HG03558 (cell line): ENCODE results near the gene MVD.

Experiments used
- ATAC-seq: cut with Tn5 transposase; IDR thresholded peaks from one replicate; pipeline ENCODE4 v1.9.1; 2021; ENCODE audit warnings: moderate number of reproducible peaks; ENCODE audit not compliant: unreplicated experiment; ENCODE audit errors: extremely low read depth

MVD gene

DNA sequence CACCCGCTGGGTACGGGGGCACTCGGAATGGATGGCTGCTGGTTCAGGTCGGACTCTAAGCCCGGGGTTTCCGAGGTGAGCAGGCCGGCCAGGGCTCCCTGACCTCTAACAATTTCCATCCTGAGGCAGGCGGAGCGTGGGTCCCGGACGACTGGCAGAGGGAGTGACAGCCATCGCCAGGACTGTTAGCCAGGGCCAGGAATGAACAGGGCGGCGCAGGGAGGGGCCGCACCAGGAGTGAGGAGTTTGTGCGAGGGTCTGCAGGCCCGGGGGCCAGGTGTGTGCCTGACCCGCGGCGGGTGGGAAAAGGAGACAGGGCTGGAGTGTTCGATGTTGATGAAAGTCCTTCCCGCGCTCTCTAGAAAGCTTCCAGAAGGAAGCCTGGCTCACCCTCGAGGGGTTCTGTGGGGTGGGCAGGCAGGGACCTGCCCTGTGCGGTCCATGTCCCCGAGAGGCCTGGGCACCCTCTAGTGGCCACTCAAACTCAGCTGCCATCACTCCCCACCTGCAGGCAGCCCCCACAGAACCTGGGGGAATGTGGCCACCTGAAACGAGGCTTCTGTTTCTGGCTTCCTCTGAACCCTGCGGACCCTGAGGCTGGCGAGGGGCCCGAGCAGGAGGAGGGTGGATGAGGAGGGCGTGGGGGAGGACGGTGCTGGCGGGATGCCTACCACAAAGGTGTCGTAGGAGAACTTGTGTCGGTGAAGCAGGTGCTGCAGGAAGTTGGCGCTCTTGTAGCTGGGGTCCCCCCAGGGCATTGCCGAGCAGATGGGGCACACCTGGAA, 35.1 kb upstream of the MVD start:
- no peak for ATAC-seq

DNA sequence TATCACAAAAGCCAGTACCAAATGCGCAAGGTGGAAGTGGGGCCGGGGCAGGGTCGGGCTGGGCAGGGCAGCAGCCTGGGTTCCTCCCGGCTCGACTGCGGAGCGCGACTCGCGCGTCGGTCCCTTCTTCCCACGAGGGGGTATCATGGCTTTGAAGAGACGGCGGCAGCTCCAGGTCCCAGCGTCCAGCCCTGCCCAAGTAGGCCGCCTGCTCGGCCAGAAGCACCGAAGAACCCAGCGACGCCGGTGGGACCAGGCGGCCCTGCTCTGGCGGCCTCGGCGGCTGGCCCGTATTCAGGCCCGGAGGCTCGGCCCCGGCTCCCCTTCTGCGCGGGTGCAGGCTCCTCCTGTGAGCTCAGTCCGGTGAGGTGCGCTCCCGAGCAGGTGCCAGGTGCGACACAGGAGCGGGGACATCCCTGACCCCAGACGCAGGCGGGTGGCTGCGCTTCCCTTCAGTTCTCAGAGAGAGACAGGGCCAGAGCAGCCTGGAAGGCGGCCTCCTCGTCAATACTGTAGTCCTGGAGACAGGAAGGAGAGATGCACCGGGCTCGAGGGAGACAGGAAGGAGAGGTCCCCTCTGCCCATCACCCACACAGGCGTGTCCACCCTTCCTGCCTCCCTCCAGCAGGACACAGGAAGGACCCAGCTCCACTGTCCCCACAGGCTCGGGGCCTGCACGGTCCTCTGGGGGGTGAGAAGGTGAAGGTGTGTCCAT, 34.4 kb upstream of the MVD start:
- no peak for ATAC-seq

DNA sequence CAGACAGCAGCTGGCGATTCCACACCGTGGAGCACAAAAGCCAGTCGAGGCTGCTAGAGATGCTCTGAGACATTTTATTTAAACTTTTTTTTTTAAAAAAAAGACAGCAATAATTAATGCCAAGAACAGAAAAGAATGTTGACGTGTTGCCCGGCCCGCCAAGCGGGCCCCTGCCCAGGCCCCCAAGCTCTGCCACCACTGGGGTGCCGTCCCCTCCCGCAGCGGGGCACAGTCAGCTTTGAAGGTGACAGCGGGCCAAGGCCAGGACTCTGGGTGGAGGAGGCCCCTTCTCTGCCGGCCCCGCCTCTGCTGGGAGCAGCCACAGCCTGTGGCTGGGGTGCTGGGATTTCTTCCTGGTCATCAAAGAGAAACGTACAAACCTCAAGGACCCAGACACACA, 33.5 kb upstream of the MVD start:
- ATAC-seq = no peak

DNA sequence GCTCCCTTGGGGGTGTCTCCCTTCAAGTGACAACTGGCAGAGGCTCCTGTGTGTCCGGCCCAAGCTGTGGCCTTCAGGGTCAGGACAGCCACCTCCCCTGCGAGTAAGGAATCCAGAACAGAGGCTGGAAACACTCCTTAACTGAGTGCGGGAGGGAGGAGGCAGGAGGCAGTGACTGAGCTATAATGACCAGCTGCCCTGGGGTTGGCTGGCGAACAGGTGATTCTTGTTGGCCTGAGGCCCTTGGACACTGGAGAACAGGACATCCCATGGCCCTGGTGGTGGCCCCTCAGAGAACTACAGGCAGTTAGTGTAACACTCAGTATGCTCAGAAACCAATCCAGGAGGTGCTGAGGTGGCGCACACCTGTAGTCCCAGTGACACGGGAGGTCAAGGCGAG, 32.9 kb upstream of the MVD start:
- ATAC-seq = no peak

DNA sequence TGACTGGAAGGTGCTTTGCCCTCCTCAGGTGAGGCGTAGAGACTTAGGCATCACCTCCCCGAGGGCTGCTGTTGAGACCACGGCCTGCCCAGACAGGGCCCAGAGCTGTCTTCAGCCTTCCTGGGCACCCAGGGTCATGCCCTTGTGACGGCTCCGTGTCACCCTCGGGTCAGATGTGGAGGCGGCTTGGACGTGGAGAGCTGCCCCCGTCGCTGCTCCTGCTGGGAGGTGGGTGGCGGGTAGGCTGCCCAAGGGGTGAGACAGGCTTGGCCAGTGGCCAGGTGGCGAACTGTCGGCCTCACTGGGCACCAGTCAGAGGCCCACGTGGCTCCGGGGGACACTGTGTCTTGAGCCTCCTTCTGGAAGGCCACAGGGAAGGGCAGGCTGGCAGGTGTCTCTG, 32.3 kb upstream of the MVD start:
- no peak for ATAC-seq

DNA sequence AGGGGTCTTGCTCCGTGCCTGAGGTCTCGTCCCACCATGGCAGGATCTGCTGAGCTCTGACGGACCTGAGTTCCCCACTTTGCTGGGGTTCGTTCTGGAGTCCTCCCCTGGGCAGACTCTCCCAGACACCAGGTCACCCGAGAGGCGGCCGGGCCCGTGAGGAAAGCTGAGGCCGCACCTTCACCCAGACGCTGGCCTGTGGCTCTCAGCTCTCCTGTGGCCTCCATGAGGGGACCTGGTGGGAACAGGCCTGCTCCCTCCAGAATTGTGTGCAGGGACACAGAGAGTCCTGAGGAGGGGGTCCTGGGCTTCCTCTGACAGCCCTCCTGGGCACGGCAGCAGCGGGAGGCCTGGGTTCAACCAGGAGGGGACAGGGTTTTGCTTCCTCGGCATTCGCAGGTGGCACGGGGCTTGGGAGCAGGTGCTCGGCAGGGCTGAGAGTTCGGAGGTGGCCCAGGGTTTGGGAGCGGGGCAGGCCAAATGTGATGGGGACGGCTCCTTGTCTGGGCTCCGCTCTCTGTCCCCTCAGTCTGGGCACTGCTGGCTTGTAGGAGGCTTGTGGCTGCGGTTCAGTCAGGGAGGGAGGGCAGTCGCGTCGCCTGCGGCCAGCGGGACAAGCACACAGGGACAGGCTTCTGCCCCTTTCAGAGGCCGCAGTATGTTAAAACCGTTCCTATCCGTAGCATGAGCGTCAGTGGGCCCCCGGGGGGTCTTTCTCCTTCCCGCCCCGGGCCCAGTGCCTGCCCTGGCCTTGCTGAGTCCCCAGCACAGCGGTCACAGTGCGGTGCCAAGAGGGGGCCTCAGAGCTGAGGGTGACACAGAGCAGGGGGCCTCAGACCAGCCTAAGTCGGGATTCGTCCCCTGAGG, 31.6 kb upstream of the MVD start:
- no peak for ATAC-seq

DNA sequence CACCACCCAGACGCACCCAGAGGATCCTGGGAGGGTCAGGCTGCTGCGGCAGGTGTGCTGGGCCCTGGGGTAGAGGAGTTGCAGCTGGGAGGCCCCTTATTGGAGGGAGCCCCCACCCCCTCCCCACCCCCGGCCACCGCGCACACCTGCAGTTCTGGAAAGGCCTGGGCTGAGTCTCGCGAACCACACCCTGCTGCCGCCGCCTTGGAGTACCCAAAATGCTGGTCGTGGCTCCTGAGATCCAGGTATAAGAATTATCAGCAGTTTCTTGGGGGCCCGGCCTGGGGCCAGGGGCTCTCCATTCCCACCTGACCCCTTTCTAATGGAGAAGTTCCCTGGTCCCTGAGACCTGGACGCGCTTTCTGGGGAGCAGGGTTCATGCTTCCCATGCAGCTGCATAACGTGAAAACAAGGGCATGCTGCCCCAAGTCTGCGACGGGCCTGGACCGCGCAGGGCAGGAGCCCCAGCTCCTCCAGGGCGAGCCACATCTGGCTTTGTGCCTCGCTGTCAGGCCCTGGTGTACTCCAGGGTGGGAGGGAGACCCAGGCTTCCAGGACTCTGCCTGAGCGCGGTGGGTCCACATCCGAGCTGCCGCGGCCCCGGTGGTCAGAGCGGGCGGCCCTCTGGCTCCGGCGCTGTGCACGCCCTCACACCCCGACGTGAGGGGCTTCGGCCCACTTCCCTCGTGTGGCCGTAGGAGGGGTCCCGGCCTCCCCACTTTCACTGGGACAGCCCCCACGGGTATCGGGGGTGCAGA, 30.7 kb upstream of the MVD start:
- no peak for ATAC-seq

DNA sequence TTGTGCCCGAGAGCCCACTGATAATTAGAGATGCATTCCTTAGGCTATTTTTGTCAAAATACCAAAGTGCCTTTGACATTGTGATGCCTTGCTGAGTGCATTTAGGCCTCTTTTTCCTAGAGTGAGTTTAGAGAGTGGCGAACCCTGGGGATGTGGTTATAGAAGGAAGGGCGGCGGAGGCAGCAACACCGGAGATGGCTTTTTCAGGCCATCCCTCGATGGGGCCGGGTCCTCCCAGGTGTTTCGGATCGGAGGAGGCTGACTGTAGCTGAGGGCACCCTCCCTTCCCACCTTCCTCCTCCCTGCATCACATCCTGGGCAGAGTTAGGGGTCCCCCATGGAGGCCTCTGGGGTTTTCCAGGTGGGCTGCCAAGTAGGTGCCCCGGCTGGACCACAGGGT, 30.0 kb upstream of the MVD start:
- no peak for ATAC-seq

DNA sequence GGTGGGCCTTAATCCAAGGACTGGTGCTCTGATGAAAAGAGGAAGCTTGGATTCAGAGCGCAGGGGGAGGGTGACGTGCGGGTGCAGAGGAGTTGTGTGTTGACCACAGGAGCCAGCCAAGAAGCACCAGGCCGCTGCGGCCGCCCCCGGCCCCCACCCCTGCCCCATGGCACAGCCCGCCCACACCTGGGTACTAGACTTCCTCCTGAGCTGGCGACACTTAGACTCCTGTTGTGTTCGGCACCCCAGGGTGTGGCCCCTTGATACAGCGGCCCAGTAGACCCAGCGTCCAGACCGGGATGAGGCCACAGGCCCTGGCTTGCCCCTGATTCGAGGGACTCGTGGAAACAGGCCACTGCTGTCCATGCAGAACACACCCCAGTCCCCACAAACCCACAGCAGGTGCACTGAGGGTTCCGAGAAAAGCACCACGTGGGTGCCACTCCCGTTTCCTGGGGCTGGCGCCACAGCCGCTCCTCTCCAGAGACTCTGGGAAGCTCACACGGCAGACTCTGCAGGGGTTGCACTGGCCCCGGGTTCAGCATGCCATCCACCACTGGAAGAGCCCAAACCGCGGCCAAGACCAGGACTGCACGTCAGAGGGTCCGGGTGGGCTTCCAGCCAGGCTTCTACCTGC, 29.2 kb upstream of the MVD start:
- no peak for ATAC-seq

DNA sequence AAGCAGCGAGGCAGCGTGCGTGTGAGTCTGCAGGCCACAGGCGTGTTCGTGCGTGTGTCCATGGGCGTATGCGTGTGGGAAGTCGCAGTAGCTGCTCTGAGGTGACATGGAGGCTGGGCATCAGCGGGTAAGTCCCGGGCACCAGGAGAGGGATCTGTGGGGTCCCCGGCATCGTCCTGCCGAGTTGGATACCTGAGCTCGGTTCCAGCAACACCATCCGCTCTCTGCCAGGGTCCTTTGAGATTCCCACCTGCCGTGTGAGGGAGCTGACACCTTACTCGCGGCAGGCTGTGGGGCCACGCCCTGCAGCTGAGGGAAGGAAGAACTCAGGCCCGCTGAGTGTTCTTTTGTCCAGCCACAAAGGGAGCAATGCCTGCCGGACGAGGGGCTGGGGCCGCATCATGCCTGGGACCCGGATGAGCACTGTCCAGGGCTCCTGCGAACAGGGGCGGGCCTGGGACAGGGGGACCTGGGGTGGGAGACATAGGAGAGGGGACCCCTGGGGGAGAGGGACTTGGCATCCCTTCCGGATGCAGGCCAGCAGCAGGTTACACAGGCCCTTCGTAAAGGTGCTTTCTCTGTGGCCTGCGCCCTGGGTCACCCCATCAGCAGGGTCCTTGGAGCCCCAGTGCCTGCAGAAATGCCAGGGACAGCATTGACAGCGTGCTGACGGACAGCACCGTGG, 28.4 kb upstream of the MVD start:
- no peak for ATAC-seq

DNA sequence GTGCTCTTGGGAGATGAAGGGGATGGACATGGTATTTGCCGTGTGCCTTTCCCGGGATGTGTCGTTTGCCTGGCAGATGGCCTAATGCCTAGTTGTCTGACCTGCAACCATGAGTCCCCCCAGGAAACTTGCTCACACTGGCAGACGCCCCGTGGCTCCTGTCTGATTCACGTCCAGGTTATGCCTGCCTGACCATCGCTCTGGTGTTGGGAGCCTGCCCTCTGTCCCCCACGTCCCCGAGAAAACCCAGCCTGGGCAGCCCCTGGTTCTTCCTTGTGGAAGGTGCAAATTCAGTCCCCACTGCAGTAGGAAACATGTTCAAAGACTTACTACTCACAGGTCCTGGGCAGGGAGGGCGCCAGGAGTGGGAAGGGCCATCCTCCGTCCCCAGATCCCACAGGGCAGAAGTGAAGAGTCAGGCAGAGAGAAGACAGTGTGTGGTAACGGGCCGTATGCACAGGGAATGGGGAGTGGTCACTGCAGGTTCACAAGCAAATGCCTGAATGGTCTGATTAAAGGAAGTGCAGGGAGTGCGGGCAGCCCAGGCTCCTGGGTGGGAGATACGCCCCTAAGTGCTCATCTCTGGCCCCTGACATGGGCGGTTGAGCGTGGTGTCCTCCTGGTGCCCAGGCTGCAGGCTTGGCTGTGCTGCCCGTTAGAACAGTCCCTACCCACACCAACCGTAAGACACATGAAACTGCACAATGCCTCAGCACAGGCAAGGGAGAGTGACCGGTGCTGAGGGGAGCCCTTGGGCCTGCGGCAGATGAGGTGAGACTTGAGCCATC, 27.6 kb upstream of the MVD start:
- no peak for ATAC-seq

DNA sequence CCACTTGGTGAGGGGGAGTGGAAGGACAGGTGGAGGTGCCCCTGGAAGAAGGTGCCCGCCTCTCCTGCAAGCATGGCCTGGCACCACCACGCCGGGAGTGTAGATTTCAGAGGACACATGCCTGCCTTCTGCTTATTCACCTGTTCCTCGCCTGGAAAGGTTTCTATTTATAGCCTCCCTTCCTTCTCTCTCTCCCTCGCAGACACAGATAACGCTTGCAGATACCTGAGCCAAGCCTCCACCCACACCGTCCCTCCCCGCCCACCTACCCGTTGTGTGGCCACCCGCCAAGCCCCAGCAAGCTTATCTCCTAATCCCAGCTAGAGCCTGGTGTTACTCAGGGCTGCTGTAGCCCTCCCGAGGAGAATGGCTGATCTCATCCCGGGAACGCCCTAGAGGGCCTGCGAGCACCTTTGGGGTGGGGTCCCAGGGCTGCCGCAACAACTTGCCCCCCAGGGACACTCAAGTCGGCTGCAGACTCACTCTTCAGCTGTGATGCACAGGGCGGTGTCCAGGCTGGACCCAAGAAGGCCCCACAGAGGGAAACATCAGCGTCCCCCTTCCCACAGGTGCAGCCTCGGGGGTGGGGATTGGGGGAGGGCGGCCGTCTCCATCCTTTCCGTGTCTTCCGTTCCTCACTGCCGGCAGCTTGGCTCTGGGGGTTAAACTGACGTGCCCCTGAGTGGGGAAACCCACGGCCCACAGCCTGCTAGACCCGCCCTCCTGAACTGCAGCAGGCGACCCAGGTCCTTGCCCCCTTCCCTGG, 25.3 kb upstream of the MVD start:
- ATAC-seq = no peak

DNA sequence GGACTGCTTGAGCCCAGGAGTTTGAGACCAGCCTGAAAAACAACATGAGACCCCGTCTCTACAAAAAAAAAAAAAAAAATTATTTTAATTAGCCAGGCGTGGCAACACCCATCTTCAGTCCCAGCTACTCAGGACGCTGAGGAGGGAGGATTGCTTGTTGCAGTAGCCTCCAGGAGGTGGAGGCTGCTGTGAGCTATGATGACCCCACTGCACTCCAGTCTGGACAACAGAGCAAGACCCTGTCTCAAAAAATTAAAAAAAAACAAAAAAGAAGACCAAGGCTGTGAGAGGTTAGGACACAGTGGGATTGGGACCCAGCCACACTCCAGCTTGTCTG, 24.8 kb upstream of the MVD start:
- no peak for ATAC-seq

DNA sequence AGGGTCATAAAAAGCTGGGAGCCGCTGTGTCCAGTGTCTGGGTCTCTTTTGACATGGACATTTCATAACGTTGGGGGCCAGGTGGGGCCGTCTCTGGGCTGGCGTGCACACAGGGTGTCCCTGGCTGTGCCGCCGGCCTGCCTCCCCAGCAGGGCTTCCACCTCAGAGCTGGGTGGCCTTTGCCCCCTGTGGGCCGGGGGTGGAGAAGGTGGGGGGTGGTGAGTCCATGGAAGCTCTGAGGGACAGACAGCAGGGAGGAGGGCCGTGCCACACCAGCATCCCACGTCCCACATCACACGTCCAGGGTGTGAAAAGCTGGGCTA, 24.3 kb upstream of the MVD start:
- no peak for ATAC-seq

DNA sequence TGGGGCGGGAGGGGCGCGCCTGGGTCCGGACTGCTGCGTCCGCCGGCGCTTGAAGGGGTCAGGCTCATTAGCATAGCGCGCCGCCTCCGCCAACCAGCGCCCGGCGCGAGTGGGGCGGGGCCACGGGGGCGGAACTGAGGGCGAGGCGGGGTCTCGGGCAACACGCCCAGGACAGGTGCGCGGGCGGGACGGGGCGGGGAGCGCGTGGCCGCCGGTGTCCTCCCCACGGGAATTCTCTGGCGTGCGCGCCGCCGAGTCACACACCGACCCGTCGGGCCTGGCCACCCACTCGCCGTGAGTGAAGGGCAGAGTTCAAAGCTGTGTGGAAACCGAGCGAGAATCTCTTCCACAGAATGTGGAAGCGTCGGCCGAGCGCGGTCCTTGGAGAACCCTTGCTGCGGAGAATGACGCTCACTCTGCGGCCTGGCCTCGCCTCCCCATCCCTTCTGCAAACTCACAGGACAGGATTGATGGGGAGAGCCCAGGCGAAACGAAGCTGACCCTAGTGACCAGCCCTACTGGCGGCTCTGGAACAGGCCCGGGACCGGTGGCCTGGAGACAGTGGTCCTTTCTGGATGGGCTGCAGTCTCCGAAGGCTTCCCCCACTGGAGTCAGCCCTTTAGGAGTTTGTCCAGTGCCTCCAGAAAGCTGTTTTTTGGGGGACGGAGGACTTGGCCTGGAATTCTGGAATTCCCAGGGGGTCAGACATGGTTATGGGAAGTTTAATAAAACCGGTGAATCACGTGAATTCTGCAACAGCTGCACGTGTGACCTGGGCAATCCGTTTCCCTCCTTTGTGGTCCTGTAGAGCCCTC, 23.8 kb upstream of the MVD start, which contains the start of gene SNAI3:
SNAI3 (minus strand) TSS at position 69 of the 815 bp plus-strand sequence. CDS start 101 bp downstream, outside the sequence.
- peak; percentile 47 for ATAC-seq

DNA sequence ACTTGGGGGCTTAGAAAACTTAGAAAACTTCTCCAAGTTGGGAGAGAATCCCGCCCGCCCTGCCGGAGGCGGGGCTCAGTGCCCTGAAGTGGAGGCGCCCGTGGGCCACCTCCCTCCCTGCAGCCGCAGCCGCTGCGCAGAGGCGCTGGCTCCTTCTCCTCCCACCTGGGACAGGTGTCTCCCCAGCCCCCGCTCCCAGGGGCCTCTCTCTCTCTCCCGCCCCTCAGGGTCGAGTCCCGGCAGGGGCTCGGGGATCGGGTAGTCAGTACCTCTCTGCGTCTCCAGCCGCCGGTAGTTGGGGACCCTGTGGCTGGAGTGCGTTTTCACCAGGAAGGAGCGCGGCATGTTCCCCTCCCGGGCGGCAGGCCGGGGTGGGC, 23.2 kb upstream of the MVD start:
- peak; percentile 6 for ATAC-seq
